ENCODE measurements around the gene SCAF11. TPM values are rescaled to one million over a fixed set of nuclear protein-coding genes. Genes with fewer than 3 reads are reported as not detected.

SCAF11 gene
- total RNA-seq, 1 donor from 2014 or later = 107 TPM

GRCh38 chr12:45989721-45990467 lies 480 bp downstream of the SCAF11 start:
- H3K27ac Mint-ChIP-seq = peak overlapping the region; percentile 99
- H3K4me3 Mint-ChIP-seq = peak overlapping the region; percentile 96
- DNase-seq (ENCODE audit: extremely low spot score, unreplicated experiment) = peak; percentile 75
- H3K27me3 Mint-ChIP-seq = peaks cover 4% of the 10 kb centered on the region
- TF ChIP-seq CTCF (conservative IDR thresholded peaks at IDR 0.05) = no peak
- H3K9me3 Mint-ChIP-seq = peaks cover 9% of the 10 kb centered on the region
- H3K36me3 Mint-ChIP-seq = peaks cover 22% of the 10 kb centered on the region
- H3K4me1 Mint-ChIP-seq (ENCODE audit: unreplicated experiment) = peaks cover 41% of the 10 kb centered on the region

- Mint-ChIP-seq H3K36me3 (peaks cover 24% of the 10 kb centered on the region), H3K4me1 (ENCODE audit: unreplicated experiment) (peaks cover 41% of the 10 kb centered on the region), H3K27ac (peak overlapping the region; percentile 99), H3K4me3 (peak overlapping the region; percentile 96), H3K27me3 (peaks cover 4% of the 10 kb centered on the region), H3K9me3 (peaks cover 9% of the 10 kb centered on the region)
- no peak for TF ChIP-seq CTCF (conservative IDR thresholded peaks at IDR 0.05)
- no peak for DNase-seq (ENCODE audit: extremely low spot score, unreplicated experiment)
Measured at GRCh38 chr12:45989287-45989686, 1.1 kb downstream of the SCAF11 start.

GRCh38 chr12:45988264-45988663 lies 2.1 kb downstream of the SCAF11 start:
- peaks cover 41% of the 10 kb centered on the region for H3K4me1 Mint-ChIP-seq (ENCODE audit: unreplicated experiment)
- peaks cover 4% of the 10 kb centered on the region for H3K27me3 Mint-ChIP-seq
- H3K9me3 Mint-ChIP-seq = peaks cover 9% of the 10 kb centered on the region
- no peak for TF ChIP-seq CTCF (conservative IDR thresholded peaks at IDR 0.05)
- peak overlapping the region; percentile 96 for H3K4me3 Mint-ChIP-seq
- H3K36me3 Mint-ChIP-seq = peaks cover 26% of the 10 kb centered on the region
- H3K27ac Mint-ChIP-seq = peak overlapping the region; percentile 99
- DNase-seq (ENCODE audit: extremely low spot score, unreplicated experiment) = no peak

GRCh38 chr12:45987340-45987727 lies 3.0 kb downstream of the SCAF11 start:
- TF ChIP-seq CTCF (conservative IDR thresholded peaks at IDR 0.05) = no peak
- Mint-ChIP-seq H3K9me3 (peaks cover 9% of the 10 kb centered on the region), H3K4me3 (peak overlapping the region; percentile 96), H3K27me3 (peaks cover 4% of the 10 kb centered on the region), H3K36me3 (peaks cover 26% of the 10 kb centered on the region), H3K27ac (peak overlapping the region; percentile 64), H3K4me1 (ENCODE audit: unreplicated experiment) (peaks cover 45% of the 10 kb centered on the region)
- no peak for DNase-seq (ENCODE audit: extremely low spot score, unreplicated experiment)

- DNase-seq (ENCODE audit: extremely low spot score, unreplicated experiment) = no peak
- TF ChIP-seq CTCF (conservative IDR thresholded peaks at IDR 0.05) = no peak
- Mint-ChIP-seq H3K27ac (peak overlapping the region; percentile 64), H3K4me1 (ENCODE audit: unreplicated experiment) (peaks cover 41% of the 10 kb centered on the region), H3K4me3 (peak overlapping the region; percentile 96), H3K9me3 (peaks cover 9% of the 10 kb centered on the region), H3K27me3 (peaks cover 4% of the 10 kb centered on the region), H3K36me3 (peaks cover 26% of the 10 kb centered on the region)
Measured at GRCh38 chr12:45986641-45987339, 3.6 kb downstream of the SCAF11 start.
